Activated CD4-positive, CD25-positive, alpha-beta regulatory T cell treated with anti-CD3 and anti-CD28 coated beads, Interleukin-2, amount 50 U/mL, for 16 hours (primary cell): Measurements from ENCODE around the gene BCAS3.

Experiments
- DNase-seq: peaks from one replicate; pipeline ENCODE4 v3.0.0-alpha.2; 2020; ENCODE audit warnings: low read depth, low spot score

The BCAS3 gene

DNA sequence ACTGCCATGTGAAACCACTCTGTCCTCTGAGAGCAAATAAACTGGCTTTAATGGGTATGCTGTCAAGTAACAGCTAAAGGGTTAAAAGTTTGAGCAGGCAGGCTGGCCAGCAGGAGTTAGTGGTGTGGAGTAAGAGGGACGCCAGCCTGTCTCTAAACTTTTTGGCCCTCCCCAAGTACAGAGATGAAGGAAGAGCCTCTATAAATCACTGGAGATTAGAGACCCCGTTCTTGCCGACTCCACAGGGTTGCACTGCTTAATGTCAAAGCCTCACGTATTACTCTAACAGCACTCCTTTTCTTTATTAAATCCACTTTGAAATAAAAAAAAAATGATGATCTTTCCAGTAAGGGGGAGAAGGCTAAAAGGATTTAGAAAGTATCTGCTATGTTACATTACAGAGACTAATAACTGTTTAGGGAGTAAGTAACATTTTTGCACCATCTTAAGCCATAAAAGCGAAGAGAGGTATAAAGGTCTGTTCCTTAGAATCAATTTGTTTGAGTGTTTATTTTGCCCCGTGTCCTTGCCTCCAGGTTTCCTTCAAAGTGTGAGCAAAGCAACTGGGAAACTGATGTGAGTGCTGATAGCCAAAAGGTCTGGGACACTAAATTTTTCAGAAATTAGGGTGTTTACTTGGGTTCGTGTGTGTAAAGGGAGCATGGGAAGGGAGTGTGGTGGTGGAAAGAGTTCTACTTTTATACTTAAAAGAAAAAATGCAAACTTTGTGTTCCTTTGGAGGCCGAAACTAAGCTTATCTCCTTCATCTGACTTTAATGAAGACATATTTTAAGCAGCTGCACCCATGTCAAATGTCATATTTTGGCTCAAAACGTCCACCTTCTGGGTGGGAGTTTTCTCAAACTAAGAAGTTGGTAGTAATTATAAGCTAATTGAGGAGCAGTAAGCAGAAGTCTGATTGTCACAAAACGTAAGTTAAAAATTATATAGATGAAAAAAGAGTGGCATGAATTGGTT is 612.0 kb downstream of the BCAS3 start:
- no peak for DNase-seq

DNA sequence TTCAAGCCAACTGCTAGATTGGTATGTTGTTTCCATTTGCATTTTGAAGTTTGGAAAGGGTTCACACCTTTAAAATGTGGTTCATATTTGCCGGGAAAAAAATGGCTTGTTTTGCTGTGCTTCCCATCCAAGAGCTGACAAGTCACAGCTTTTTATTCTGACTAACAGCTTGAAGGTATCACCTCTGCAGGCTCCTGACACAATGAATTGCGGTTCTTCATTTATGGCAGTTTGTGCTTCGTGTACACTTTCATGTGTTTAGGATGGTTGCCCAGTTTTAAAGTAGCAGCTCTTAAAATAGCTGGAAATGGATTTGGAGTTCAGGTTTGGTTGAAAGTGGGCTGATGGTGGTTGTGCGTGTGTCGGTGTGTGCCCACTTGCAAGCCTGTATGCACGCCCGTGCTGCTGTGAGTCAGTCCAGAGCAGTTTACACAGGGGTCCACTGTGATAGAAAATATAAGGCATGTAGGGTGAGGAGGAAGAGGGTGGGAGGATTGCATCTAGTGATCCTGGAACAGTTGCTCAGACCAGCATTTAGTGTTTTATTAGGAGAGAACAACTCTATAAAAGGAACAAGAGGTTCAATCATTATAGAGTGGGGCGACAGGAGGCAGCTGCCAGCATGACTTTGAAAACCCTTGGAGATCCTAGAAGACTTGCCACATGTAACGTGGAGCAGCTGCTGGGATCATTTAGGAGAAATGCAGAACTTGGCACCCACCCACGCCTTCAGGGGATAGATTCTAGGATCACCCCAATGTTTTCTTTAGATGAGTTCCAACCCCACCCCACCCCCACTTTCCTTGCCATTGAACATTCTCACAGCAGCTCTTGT is 614.0 kb downstream of the BCAS3 start:
- DNase-seq, result no peak

DNA sequence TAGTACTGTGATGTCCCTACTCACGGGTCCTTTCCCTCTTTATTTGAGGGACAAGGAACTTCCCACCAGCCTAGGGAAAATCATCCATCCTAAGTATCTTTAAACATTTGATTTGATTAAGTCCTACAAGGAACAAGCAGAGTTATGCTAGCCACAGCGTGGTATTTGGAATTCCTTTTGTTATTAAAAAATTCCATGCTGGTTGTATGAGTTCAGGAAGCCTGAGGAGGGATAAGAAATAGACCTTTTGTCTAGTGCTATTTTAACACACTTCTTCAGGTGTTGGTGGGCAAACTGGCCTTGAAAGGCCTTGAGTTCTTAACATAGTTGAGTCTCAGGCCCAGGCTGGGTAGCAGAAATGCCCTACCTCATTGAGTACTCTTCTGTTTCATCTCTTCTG is 616.6 kb downstream of the BCAS3 start:
- no peak for DNase-seq

DNA sequence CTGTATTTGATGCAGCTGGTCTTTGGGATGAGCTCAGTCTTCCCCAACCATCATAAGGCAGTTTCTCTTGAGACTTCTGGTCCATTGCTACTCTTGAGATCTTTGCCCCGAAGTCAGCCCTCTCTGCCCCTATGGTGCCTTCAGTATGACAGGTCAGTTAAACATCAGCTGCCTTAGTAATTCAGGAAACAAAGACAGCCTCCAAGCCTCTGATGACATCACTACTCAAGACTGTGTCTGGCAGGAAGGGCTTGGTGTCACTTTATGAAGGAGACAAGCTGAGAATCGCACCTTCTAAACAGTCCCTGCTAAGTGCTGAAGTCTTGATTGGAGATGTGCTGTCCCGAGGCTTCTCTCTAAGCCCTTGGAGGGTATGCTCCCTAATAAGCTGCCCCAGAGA is 617.1 kb downstream of the BCAS3 start:
- no peak for DNase-seq

DNA sequence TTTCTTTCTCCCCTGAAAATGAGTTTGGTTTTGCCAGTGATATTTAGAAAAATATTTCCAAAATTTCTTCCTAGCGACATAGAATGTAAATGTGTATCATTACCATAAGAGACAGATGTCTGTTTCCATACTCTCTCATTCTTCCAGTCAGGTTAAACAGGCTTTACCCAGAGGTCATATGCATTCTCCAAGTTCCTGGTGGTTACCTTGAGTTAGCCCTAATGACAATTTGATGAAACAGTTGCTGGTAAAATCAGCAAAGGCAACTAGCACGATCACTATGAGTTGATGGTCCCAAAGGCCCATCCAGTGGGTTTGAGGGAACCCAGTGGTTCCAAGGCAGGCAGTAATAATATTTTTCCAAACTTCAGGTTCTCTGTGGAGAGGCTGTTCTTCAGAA is 618.4 kb downstream of the BCAS3 start:
- DNase-seq, result no peak

DNA sequence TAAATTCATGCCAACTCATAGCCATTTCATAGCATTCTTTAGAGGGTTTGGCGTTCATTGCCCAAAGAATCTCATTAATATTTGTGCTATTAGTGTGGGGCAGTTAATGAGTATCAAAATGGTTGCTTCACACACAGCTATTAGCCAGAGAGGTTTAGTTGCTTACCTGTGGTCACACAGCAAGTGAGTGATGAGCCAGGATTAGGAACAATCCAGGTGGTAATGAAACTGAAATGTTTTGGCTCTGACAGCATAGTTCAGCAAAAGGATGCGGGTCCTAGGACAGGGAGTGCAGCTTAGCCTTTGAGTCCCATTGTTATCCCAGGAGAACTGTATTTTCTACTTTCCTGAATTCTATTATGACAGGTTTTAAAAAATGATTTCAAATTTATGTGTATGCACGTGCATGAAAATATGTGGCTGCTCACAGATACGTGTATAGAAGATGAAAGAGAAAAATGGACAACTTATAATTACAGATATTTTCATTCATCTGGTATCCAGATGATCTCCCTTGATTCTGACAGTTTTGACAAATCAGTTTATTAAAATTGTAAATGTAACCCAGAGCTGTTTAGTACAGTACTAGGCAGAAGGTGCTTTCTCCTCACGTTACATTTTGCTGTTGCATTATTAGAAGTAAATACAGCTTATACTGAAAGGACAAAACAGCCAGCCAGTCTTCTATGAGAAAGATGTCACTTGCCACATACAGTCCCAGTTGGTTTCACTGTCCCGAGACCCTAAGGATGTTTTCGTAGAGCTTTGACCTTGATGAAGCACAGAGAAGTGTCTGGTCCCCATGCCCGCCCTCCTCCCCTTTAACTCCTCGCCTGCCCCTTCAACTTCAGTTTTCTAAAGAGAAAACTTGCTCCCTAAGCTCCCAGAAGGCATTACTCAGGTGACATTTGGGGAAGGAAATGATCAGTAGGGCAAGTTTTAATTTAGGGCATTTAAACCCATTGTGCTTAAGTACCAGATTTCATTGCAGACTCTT is 622.2 kb downstream of the BCAS3 start:
- DNase-seq, result no peak

DNA sequence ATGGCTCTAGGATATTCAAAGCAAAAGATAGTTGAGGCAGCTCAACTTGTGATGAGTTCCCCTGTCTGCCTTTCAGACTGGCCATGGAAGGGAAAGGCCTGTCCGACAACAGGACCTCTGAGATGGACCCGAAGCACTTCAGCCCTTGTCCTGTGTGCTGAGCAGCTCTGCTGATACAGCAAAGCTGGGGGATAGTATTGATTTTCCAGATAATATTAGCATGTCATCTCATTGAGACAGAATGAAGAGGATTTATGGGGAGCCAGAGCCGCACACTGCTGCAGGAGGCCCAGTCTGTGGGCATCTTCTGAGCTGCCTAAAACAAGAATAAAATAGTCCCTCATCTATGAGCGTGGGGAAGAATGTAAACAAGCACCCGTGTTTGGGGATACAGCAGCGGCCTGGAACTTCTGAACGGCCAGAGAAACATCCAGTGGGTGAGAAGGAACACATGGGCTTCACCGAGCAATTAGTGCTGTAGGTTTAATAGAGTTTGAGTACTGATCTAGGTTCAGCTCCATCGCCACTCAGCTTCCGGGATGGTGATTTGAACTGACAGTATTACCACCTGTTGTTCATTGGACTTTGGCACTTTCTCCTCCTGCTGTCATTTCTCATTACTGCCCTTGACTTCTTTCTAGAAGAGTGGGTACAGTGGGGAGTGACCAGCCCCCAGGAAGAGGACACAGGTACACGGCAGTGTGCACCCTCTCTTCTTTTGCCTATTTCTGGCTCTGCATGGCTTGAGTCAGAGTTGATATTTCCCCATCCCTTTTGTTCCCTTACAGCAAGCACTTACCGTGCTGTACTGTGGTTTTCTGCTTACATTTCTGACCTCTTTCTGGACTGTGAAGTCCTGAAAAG is 625.5 kb downstream of the BCAS3 start:
- DNase-seq, result no peak

DNA sequence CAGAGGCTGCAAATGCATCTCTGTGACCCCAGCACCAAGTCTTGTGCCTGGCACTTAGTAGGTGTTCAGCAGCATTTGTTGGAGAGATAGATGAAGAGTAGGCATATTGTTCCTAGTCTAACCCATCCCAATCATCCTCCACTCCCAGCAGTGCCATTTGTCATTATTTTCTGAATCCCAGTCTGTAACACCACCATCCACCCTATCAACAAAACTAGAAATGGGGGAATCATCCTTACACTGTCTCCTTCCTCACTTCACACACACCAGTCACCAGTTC is 626.1 kb downstream of the BCAS3 start:
- DNase-seq, result no peak

DNA sequence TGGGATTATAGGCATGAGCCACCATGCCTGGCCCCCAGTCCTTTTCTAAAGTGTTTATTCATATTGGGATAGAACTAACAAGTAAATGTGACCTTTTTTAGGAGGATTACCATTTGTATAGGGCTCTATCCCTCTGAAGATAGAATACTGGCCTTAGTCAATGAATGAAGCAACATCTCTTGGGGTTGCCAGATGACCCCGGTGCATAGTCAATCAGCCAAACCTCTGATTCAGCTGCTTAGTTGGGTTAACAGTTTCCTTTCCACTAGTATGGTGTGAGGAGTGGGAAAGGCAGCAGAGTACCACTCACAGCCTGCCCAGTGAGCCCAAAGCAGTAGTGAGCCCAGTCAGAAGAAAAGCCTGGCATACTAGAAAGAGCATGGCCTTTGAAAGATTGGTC is 627.4 kb downstream of the BCAS3 start:
- no peak for DNase-seq

DNA sequence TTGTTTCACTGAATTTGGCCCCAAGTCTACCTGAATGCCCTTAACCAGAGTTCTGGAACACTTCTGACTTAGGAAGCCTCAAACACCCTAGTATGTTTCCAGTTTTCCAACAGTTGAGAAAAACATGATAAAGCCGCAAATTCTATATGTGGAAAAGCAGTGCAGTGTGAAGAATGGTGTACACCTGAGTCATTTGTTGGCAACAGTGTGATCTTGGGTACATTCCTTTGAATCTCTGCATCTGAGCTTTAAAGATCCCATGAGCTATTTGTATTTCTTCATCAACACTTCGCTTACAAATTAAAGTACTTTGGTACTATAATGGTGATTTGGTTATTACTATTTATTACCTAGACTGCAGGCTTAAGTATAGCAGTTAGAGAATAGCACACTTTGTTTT is 628.4 kb downstream of the BCAS3 start:
- DNase-seq, result no peak

DNA sequence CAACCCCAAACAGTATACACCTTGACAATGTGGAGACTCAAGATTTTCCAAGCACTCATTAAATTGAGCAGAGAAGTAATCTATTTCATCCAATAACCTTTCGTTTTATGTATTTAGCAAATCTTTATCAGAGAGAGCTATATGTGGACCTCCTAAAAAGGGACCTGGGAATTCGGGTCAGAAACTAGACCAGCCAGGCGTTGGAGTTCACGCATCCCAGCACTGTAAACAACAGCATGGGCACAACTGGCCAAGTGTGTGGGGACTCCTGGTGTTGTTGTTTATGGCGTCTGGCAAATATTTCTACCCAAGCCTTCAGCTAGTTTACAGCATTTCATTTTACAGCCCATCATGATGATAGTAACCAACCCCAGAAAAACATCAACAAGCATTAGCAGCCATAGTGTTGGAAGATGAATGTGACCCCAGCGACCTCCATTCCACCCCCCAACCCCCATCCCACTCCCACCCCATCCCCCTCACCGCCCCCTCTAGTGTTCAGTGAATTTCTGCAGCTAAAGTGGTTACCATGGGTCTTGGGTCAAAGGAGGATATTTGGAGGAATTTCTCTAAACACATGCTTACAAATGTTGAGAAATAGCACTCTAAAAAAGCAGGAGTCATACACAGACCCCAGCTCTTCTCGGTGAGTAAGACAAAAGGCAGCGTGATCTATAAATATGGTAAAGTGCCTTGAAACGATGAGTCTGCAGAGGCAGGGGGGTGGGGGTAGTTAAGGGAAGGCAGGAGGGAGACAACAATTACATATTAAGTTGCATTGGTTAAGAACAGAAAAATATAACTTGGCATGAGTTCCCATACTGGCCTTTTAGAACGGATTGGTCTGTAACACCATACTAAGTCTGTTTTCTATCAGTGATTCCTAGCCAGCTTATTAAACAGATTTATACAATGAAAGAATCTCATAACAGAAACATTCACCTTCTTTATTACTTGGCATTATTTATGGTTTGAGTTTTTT is 630.5 kb downstream of the BCAS3 start:
- DNase-seq, result no peak

DNA sequence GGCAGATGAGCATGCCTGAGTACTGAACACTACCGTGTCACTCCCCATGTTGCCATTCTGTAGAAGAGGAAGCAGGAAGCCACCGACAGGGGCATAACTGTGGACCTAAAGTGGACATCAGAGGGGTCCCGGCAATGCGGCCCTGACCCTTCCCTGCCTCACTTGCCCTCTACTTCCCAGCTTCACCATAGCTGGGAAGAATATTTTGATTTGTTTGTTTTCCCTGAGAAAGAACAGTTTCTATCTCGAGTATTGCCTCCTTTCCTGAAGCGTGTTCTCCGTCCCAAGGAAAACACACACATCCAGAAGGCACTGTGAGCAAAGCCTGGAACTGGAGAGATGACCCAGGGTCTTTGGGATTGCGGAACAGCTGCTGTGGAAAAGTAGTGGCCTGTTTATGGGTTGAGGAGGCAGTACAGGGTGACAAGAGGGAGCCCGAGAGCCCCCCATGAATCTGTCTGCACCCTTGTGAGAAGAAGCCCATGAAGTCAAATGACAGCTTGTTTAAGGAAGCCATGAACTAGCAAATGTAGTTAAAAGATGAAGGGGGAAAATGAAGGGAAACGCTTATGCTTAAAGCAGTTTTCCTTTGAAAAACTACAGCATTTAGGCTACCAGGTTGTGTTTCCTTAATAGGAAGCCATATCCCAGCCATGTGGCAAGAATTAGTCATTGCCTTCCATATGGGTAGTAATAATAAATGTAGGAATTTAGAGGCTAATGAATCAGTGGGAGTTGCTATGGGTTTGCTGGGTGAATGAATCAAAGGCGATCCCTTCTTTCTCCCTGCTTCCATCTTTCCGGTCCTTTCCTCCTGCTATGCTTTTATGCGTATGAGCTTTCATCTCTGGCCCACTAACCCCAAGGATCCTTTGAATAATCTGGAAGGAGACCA is 632.0 kb downstream of the BCAS3 start:
- no peak for DNase-seq

DNA sequence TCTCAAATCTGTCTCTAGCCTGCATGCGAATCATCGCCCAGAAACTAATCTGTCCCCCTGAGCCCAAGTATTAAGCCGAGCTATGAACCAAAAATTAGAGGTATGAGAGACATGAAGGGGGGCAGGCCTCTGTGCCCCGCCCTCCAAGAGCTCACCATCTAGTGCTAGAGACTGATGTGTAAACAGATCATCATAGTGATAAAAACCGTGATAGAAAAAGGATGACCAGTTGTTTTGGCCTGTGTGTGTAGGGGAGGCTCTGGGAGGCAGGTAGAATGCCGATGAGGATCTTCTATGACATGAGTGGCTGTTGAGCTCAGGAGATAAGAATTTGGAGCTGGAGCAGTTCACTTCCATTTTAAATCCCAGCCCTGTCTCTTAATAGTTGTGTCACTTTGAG is 632.9 kb downstream of the BCAS3 start:
- no peak for DNase-seq

DNA sequence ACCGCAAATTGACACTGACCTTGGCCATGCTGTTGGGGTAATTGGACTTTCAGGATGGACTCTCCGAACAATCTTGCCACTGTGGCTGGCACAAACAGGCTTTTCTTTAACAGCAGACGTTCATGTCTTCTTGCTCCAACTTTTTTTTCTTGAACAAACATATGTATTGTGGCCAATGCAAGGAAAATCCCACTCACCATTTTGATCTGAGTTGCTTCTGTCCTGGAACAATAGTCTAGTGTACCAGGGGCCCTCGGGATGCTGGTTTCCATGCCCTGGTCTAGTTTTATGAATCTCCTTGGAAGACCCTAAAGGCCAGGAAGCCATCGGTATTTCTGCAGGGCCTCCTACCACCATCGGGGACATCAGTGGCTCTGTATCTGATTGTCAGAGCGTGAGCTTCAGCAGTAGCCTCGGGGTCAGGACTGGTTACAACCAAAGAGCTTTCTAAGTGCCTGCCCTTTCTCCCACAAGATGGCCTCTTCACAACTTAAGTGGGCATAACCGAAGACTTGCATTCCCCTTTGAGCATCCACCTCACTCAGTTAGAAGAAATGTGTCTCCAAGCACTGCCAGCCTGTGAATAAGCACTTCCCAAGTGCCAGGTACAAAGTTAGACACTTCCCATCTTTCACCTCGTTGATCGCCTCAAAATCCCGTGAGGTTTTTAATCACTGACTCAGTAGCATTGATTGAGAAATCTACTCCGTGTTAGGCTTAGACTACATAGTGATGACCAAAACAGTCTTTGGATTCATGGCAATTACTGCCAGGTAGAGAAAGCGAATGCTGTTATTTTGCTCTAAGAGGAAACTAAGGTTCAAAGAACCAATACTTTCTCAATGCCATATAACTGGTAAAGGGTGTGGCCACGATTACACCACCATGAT is 635.0 kb downstream of the BCAS3 start:
- no peak for DNase-seq

DNA sequence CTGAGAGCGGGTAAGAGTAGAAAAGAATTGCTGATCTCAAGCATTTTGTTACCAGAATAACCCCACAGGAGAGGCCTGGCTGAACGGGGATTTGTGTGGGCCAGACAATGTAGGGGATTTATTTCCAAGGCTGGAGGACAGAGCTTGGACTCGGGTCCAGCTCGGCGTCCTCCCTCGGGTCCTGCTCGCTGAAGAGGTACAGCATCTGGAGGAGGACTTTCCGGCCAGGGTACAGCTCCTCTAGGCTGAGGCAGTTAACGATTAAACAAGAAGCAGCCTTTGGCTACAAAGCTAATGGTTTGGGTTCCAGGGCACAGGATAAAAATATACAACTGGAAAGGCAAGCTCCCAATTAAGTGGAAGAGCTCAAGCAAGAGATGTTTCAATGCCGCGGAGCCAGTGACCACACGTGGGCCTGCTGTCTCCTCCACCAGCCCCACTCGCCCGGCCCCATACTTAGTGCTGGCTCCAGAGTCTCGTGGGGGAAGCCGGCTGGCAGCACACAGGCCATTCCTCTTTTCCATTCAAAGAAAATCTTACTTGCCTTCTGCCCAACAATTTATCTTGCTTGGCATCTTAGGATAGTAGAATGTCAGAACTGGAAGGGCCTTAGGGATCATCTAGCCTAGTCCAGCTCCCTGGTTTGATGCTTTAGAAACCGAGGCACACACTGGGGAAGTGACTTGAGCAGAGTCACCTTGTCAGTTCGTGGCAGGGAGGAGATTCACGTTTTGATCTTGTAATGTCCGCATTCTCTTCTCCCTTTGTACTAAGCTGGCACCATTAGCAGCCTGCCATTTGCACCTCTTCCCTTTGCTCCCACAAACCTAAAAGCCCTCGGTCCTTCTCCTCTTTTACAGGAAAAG is 636.0 kb downstream of the BCAS3 start:
- DNase-seq, result no peak

DNA sequence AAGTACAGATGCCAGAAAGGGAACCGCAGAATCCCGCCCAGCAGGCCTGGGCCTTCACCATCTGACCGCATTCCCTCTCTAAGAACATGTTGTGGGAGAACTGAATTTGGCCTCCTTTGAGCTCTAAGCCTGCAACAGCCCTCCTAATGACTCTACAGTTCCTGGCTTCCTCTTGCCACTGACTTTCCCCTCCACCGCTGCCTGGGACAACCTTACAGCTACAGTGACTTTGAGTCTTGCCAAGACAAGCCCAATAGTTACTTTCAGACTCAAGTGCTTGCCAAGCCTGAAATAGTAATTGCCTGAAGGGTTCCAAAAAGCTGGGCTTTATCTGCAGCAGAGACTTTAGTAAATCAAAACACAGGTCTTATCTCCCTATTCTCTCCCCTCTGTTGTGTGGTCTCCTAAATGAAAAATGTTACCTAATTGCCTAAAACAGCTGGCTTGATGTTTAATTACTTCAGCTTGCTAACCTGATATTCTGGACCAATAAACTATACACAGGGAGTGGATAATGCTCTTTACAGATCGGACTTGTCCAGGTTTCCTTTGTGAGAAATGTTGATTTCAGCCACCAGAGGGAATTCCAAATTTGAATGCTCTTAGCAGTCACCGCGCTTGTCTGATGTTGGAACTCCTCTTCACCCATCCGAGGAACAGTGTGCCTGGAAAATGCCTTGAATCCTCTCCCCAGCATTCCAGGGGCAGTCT is 636.9 kb downstream of the BCAS3 start:
- no peak for DNase-seq
